Measurements from ENCODE around the gene MFSD6.
"Not testable (repeated sequence)": the region's sequence is repeated elsewhere in the genome, so short reads cannot be mapped to it uniquely, and the experiment has no call there.

MFSD6 gene

GRCh38 chr2:190405070-190405469 lies 3.1 kb upstream of the MFSD6 start:
- FAIRE-seq (no peak), DNase-seq (ENCODE audit: low spot score) (no peak)

GRCh38 chr2:190405995-190406394 lies 2.2 kb upstream of the MFSD6 start:
- FAIRE-seq, result no peak
- DNase-seq (ENCODE audit: low spot score), result no peak

GRCh38 chr2:190406805-190407204 lies 1.4 kb upstream of the MFSD6 start:
- no peak for DNase-seq (ENCODE audit: low spot score)
- no peak for FAIRE-seq

DNA sequence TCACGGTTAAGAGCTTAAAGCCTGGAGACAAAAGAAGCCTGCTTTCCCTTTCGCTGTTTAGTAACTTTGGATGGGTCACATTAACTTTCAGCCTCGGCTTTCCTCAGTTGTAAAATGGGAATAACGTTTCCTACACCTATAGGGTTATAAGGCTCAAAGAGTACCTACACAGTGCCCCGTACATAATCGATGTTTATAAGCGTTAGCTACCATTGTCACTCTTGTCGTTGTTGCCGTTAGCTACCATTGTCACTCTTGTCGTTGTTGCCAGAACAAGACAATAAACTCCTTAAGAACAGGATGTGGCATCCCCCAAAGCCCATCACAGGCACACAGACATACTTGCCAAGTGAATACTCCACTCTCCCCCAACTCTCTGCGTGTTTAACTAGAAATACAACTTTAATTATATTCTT lies 901 bp upstream of the MFSD6 start:
- FAIRE-seq (no peak), DNase-seq (ENCODE audit: low spot score) (no peak)

DNA sequence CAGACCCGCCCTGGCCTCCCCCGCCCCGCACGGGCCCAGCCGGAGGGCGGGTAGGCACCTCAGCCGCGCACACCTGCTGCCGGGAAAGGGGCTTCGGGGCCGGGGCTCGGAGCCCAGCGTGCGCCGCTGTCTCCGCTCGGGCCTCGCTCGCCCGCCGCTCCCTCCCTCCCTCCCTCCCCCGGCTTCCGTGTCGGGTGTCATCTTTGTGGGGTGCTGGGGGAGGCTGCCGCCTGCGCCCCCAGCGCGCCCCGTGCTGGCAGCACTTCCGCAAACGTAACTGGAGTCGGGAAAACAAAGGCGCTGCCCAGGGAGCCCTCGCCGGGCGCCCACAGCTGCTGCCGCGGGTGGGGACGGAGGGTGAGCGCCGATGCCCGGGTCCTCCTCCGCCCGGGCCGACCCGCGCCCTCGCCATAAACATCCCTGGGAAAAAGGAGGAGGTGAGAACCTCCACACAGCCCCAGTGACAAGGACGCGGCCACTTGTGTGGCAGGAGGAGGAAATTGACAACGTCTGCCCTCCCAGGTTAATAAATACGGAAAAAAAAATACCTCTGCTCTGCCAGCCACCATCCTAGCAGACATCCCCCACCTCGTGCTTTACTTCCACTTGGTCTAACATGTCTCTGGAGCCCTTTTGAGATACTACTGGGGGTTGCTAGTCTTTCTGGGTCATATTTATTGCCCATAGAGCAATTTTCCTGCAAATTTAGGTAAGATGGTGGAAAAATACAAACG lies 550 bp downstream of the MFSD6 start:
- peak; percentile 63 for DNase-seq (ENCODE audit: low spot score)

DNA sequence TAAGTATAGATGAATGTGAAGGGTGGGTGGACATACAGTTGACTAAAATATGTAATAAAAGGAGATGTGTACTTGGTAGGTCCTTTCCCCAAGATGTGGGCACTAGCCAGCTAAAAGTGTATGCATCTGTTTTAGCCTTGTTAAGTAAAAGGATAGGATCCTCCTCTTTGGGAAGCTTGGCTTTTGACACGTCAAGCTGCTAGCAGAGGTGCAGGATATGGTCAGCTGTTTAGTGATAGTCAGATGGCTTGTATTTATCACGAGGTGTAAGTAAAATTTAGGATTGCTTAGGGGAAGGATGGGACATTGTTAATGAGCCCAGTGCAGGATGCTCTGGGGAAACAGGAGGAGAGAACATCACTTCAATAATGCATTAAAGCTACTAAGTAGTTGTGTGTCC lies 1.5 kb downstream of the MFSD6 start:
- FAIRE-seq, result no peak
- no peak for DNase-seq (ENCODE audit: low spot score)

More for the DNA sequence above, 550 bp downstream of the MFSD6 start:
- no peak for FAIRE-seq

- FAIRE-seq, result no peak
- no peak for DNase-seq (ENCODE audit: low spot score)
Measured at GRCh38 chr2:190410166-190410565, 2.0 kb downstream of the MFSD6 start.

- FAIRE-seq (no peak), DNase-seq (ENCODE audit: low spot score) (no peak)
Measured at GRCh38 chr2:190412966-190413365, 4.8 kb downstream of the MFSD6 start.

- DNase-seq (ENCODE audit: low spot score) (no peak), FAIRE-seq (no peak)
Measured at GRCh38 chr2:190413421-190413820, 5.3 kb downstream of the MFSD6 start.

DNA sequence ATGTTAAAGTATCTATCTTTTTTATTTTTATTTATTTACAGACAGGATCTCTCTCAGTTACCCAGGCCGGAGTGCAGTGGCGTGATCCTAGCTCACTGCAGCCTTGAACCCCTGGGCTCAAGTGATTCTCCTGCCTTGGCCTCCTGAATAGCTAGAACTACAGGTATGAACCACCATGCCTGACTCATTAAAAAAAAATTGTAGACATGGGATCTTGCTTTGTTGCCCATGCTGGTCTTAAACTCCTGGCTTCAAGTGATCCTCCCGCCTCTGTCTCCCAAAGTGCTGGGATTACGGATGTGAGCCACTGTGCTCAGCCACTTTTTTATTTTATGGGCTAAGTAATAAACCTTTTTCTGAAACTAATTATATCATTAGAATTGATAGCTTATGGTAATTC lies 7.1 kb downstream of the MFSD6 start:
- no peak for DNase-seq (ENCODE audit: low spot score)

DNA sequence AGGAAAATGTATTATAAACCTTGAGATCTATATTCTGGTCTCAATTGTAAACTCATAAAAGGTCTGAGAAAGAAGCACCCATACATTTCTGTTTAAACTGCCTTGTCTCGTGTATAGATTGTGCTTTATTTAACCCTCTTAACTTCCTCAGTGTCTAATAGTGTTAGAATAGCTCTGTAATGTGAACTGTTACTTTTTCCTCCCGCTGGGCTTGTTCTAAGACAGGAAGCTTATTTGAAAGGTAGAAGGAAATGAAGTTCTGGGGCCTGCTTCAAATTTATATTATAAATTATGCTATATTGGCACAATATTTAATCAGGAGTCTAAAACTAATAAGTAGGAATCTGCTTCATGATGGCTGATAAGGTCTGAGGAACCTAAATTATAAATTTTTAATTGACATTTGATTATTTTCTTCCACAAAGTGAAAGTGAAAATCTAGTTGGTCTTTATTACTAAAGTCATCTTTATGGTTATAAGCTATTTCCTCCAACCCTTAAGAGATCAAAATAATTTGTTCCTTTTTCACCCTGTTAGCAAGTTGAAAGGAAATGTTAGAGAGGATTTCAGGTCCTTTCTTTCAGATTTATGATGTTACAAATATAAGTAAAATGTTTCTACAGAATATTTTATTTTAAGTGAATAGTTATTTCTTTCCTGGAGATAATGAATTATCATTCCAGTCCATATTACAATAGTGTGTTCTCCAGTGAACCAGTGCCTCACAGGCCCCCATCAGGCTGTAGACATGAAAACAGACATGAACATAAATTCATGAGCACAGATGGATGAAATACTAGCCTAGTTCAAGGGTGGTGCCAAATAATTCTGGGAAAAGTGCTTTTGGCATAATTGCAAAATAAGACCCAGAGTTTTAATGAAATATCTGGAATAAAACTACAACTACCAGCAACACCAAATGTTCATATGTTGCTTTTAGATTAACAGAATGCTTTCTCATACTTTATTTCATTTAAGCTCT lies 7.9 kb downstream of the MFSD6 start:
- FAIRE-seq (no peak), DNase-seq (ENCODE audit: low spot score) (no peak)

More for the DNA sequence above, 7.1 kb downstream of the MFSD6 start:
- FAIRE-seq, result no peak

DNA sequence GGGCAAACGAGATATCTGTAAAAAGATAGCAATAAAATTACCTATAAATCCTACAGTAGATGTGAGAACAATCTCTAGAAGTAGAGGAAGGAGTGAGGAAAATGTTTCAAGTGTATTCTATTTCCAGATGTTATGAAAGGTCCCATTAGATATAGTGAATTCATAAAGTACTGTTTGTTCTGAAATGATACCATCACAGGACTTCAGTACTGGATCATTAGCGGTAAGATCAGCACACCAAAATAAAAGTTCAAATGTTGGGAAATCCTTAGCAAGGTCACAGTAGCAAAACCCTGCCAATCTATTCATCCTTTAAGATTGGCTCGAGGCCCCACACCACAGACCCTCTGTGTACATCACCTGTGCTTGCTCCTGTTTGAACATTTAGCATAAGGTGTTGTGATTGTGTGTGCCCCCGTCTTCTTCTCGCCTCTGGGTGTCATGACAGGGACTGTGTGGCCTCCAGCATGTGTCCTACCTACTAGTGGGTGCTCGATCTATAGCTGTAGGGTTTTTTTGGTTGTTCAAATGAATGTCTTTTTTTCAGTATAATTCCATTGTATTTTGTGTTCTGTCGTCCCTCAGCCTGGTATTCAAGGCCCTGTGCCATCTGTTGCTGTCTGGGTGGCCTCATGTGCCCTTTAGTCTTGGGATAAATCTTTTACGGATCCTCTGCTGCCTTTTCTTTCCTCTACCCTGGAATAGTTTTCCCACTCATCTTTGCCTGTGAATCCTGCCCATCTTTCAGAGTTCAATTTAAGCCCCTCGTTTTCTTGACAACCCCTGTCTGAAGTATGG lies 9.1 kb downstream of the MFSD6 start:
- FAIRE-seq (no peak), DNase-seq (ENCODE audit: low spot score) (no peak)

- FAIRE-seq, result no peak
- DNase-seq (ENCODE audit: low spot score), result no peak
Measured at GRCh38 chr2:190418727-190419126, 10.6 kb downstream of the MFSD6 start.

GRCh38 chr2:190420801-190421200 lies 12.6 kb downstream of the MFSD6 start:
- DNase-seq (ENCODE audit: low spot score) (no peak), FAIRE-seq (no peak)

GRCh38 chr2:190425221-190425866 lies 17.2 kb downstream of the MFSD6 start:
- DNase-seq (ENCODE audit: low spot score) (no peak), FAIRE-seq (no peak)

GRCh38 chr2:190425883-190426658 lies 17.9 kb downstream of the MFSD6 start:
- DNase-seq (ENCODE audit: low spot score), result no peak
- no peak for FAIRE-seq

GRCh38 chr2:190430866-190431265 lies 22.7 kb downstream of the MFSD6 start:
- DNase-seq (ENCODE audit: low spot score); FAIRE-seq: not testable (repeated sequence)

DNA sequence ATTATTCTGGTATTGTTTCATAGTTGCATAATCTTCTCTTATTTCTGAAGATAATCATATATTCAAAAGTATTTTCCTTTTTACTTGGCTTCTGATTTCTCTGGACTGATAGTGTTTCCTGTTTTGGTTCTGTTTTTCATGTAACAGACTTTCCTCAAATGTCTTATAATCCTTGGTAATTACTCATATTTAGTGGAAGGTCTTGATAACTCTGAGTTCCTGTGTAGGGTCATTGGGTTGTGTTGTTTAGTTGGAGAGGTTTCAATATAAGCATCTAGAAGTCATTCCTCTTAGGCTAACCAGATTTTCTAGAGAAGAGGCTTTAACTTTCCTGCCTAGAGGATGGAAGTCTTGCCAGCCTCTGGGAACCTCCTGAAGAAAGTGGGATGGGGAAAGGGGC lies 23.8 kb downstream of the MFSD6 start:
- DNase-seq (ENCODE audit: low spot score) (no peak), FAIRE-seq (no peak)

- DNase-seq (ENCODE audit: low spot score) (no peak), FAIRE-seq (no peak)
Measured at GRCh38 chr2:190432567-190433231, 24.5 kb downstream of the MFSD6 start.

Measured in urothelium cell line (cell line).